Left lung (tissue), 10 donors: ENCODE data around the gene HEYL. TPM values are rescaled to one million over a fixed set of nuclear protein-coding genes. Genes with fewer than 3 reads are reported as not detected.

ENCODE experiments used
- ATAC-seq: fragments of 200-7000 bp; cut with Tn5 transposase; one replicate; pipeline ENCODE4 v1.9.1; 2020; ENCODE audit warnings: moderate library complexity
- DNase-seq, 4 donors: peaks; one replicate each; pipeline ENCODE4 v3.0.0-alpha.2; 2013 to 2020
- H3K27ac ChIP-seq, 2 donors: fragments of 200-600 bp; sonication (generic) in 1 of 2; one replicate each; pipeline versions ENCODE4 v1.5.0 to v1.8.0; 2020 to 2021
- H3K27me3 ChIP-seq, 2 donors: fragments of 200-600 bp; sonication (generic) in 1 of 2; one replicate each; pipeline versions ENCODE4 v1.5.0 to v1.8.0; 2020 to 2021
- H3K36me3 ChIP-seq, 2 donors: fragments of 200-600 bp; sonication (generic) in 1 of 2; one replicate each; pipeline versions ENCODE4 v1.5.0 to v1.8.0; 2020 to 2021
- H3K4me1 ChIP-seq, 2 donors: fragments of 200-600 bp; one replicate each; pipeline ENCODE4 v1.8.0; 2021
- H3K4me3 ChIP-seq, 2 donors: fragments of 200-600 bp; sonication (generic) in 1 of 2; one replicate each; pipeline versions ENCODE4 v1.5.0 to v1.8.0; 2020 to 2021; ENCODE audit warnings: mild to moderate bottlenecking in 1 of 2
- H3K9me3 ChIP-seq, 2 donors: fragments of 200-600 bp; sonication (generic) in 1 of 2; one replicate each; pipeline versions ENCODE4 v1.5.0 to v1.8.0; 2020 to 2021
- CTCF ChIP-seq, 2 donors: fragments of 200-600 bp; sonication (generic) in 1 of 2; IDR thresholded peaks; one replicate each; pipeline versions ENCODE4 v1.5.0 to v1.8.0; 2021; ENCODE audit warnings: antibody characterized with exemption in 2 of 2
- intact Hi-C, 2 donors: fragments of 100-400 bp; cut with DNase I; formaldehyde crosslinking; loops; one replicate each; pipeline versions ENCODE4 v1.11.2 to v1.14.2; 2022
- polyA plus RNA-seq, 6 donors: library from polyadenylated mRNA; unstranded; fragments of 120-200 nt; gene quantifications; one replicate each; pipeline ENCODE4 v1.2.1, GENCODE V29; 2013; ENCODE audit not compliant: insufficient read length in 6 of 6
- total RNA-seq, 2 donors: library from RNA; stranded (reverse); fragmentation: NEBNext Ultra II Directional; extraction: Animal tissue kit (Norgen Biotek cat#: 25700); gene quantifications; one replicate each; pipeline ENCODE4 v1.2.1, GENCODE V29; 2021
- donor health status: DM: no; HTN: yes; CAD: no.
- donor health status: DM: no; HTN: no; CAD: no.

HEYL gene
- total and polyA plus RNA-seq, 8 donors, result 12.6 to 42.8 (median 30.9) TPM

- Histone ChIP-seq H3K9me3 (no peaks in the 10 kb centered on the region), H3K27me3 (peaks cover 0 to 7% of the 10 kb centered on the region in 2 donors), H3K36me3 (no peaks in the 10 kb centered on the region), H3K27ac (no peak overlapping the region), H3K4me3 (no peak overlapping the region), H3K4me1 (no peaks in the 10 kb centered on the region)
- DNase-seq (no peak), ATAC-seq (no peak)
- intact Hi-C loops, result no loop called here
- TF ChIP-seq CTCF (IDR thresholded peaks at IDR 0.05), result no peak
These were observed 43.3 kb downstream of the HEYL start for GRCh38 chr1:39596163-39596562.

GRCh38 chr1:39593386-39593785 is 46.1 kb downstream of the HEYL start:
- DNase-seq (no peak), ATAC-seq (no peak)
- H3K4me3 ChIP-seq, result no peak overlapping the region
- H3K36me3 ChIP-seq, result no peaks in the 10 kb centered on the region
- no peaks in the 10 kb centered on the region for H3K27me3 ChIP-seq
- H3K27ac ChIP-seq, result no peak overlapping the region
- H3K9me3 ChIP-seq, result no peaks in the 10 kb centered on the region
- TF ChIP-seq CTCF (IDR thresholded peaks at IDR 0.05), result no peak
- intact Hi-C loops, result no loop called here
- H3K4me1 ChIP-seq, result no peaks in the 10 kb centered on the region

- DNase-seq (no peak), ATAC-seq (no peak)
- no peaks in the 10 kb centered on the region for H3K27me3 ChIP-seq
- intact Hi-C loops, result no loop called here
- TF ChIP-seq CTCF (IDR thresholded peaks at IDR 0.05), result no peak
- H3K4me3 ChIP-seq, result no peak overlapping the region
- H3K9me3 ChIP-seq, result no peaks in the 10 kb centered on the region
- no peaks in the 10 kb centered on the region for H3K4me1 ChIP-seq
- H3K36me3 ChIP-seq, result no peaks in the 10 kb centered on the region
- H3K27ac ChIP-seq, result no peak overlapping the region
These were observed 47.4 kb downstream of the HEYL start for GRCh38 chr1:39592069-39592468.

GRCh38 chr1:39590546-39590945 is 48.9 kb downstream of the HEYL start:
- TF ChIP-seq CTCF (IDR thresholded peaks at IDR 0.05), result no peak
- no peak for ATAC-seq
- Histone ChIP-seq H3K9me3 (no peaks in the 10 kb centered on the region), H3K4me1 (no peaks in the 10 kb centered on the region), H3K27me3 (no peaks in the 10 kb centered on the region), H3K27ac (no peak overlapping the region), H3K36me3 (no peaks in the 10 kb centered on the region), H3K4me3 (no peak overlapping the region)
- intact Hi-C loops, result no loop called here
- DNase-seq, result no peak

- H3K4me3 ChIP-seq, result no peak overlapping the region
- no peak for ATAC-seq
- intact Hi-C loops, result no loop called here
These were observed 53.5 kb downstream of the HEYL start for GRCh38 chr1:39585933-39586332.

More at GRCh38 chr1:39585933-39586332, 53.5 kb downstream of the HEYL start:
- DNase-seq, result no peak
- Histone ChIP-seq H3K36me3 (no peaks in the 10 kb centered on the region), H3K4me1 (no peaks in the 10 kb centered on the region), H3K9me3 (no peaks in the 10 kb centered on the region), H3K27ac (no peak overlapping the region), H3K27me3 (no peaks in the 10 kb centered on the region)
- no peak for TF ChIP-seq CTCF (IDR thresholded peaks at IDR 0.05)
